ENCODE results near the gene AQP6. TPM values are rescaled to one million over a fixed set of nuclear protein-coding genes. Genes with fewer than 3 reads are reported as not detected.

Gene AQP6
- total RNA-seq, 1 experiment from 2014 or later: 0.09 TPM

DNA sequence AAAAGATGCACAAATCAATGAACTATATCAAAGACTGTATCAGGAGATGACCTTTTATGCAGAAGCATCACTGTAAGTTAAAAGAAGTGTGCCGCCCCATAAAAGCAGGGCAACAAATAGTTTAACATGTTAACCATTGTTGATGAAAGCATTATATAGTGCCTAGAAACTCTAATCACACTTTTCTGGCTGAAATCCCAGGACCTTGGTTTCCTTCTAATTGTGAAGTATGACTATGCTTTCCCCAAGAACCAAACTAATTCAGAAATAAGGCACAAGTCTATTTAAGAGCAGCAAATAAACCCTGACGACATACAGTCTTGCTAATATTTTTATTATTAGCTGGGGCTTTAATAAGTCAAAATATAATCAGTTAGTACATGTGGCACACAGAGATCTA, 30.8 kb downstream of the AQP6 start:
- TF ChIP-seq SMAD4 (CRISPR knock-in tag; IDR thresholded peaks at IDR 0.05): no peak
- no peak for TF ChIP-seq SMAD3 (CRISPR knock-in tag; IDR thresholded peaks at IDR 0.05; ENCODE audit: borderline replicate concordance)
- TF ChIP-seq PRRX2 (CRISPR knock-in tag; IDR thresholded peaks at IDR 0.05): no peak
- no peak for TF ChIP-seq ZNF396 (CRISPR knock-in tag; IDR thresholded peaks at IDR 0.05; ENCODE audit: borderline replicate concordance)
- TF ChIP-seq ETV6 (CRISPR knock-in tag; IDR thresholded peaks at IDR 0.05): no peak
- POLR2A ChIA-PET: no interaction called here
- Mint-ChIP-seq H3K4me3 (no peak overlapping the region), H3K36me3 (peaks cover 67% of the 10 kb centered on the region), H3K4me1 (no peaks in the 10 kb centered on the region), H3K27me3 (ENCODE audit: low read depth) (no peaks in the 10 kb centered on the region), H3K9me3 (no peaks in the 10 kb centered on the region), H3K27ac (no peak overlapping the region)
- DNase-seq (ENCODE audit: low spot score): no peak
- CTCF ChIA-PET: interaction anchor here (0.8 to 1.8 kb wide), 3 partner anchors 15 to 53 kb away, joined by 4 to 6 read pairs (median 4); no protein-coding TSS in a partner anchor
- no peak for ATAC-seq

- no peak for DNase-seq (ENCODE audit: low spot score)
- no peaks in the 10 kb centered on the region for H3K27me3 Mint-ChIP-seq (ENCODE audit: low read depth)
- no peak overlapping the region for H3K4me3 Mint-ChIP-seq
- no peaks in the 10 kb centered on the region for H3K4me1 Mint-ChIP-seq
- CTCF ChIA-PET: interaction anchor here (0.7 to 1.8 kb wide), 2 partner anchors 37 to 51 kb away, joined by 3 to 6 read pairs; no protein-coding TSS in a partner anchor
- no peak for ATAC-seq
- peaks cover 60% of the 10 kb centered on the region for H3K36me3 Mint-ChIP-seq
- no peak overlapping the region for H3K27ac Mint-ChIP-seq
- no peaks in the 10 kb centered on the region for H3K9me3 Mint-ChIP-seq
- POLR2A ChIA-PET: no interaction called here
- TF ChIP-seq, protein P1, sequence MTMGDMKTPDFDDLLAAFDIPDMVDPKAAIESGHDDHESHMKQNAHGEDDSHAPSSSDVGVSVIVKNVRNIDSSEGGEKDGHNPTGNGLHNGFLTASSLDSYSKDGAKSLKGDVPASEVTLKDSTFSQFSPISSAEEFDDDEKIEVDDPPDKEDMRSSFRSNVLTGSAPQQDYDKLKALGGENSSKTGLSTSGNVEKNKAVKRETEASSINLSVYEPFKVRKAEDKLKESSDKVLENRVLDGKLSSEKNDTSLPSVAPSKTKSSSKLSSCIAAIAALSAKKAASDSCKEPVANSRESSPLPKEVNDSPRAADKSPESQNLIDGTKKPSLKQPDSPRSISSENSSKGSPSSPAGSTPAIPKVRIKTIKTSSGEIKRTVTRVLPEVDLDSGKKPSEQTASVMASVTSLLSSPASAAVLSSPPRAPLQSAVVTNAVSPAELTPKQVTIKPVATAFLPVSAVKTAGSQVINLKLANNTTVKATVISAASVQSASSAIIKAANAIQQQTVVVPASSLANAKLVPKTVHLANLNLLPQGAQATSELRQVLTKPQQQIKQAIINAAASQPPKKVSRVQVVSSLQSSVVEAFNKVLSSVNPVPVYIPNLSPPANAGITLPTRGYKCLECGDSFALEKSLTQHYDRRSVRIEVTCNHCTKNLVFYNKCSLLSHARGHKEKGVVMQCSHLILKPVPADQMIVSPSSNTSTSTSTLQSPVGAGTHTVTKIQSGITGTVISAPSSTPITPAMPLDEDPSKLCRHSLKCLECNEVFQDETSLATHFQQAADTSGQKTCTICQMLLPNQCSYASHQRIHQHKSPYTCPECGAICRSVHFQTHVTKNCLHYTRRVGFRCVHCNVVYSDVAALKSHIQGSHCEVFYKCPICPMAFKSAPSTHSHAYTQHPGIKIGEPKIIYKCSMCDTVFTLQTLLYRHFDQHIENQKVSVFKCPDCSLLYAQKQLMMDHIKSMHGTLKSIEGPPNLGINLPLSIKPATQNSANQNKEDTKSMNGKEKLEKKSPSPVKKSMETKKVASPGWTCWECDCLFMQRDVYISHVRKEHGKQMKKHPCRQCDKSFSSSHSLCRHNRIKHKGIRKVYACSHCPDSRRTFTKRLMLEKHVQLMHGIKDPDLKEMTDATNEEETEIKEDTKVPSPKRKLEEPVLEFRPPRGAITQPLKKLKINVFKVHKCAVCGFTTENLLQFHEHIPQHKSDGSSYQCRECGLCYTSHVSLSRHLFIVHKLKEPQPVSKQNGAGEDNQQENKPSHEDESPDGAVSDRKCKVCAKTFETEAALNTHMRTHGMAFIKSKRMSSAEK (CRISPR knock-in tag; IDR thresholded peaks at IDR 0.05; ENCODE audit: borderline replicate concordance): no peak
- TF ChIP-seq USF2 (CRISPR knock-in tag; IDR thresholded peaks at IDR 0.05) (no peak), ZNF281 (CRISPR knock-in tag; IDR thresholded peaks at IDR 0.05) (no peak), PRDM15 (CRISPR knock-in tag; IDR thresholded peaks at IDR 0.05) (no peak), ATF6 (CRISPR knock-in tag; IDR thresholded peaks at IDR 0.05) (no peak), ETV6 (CRISPR knock-in tag; IDR thresholded peaks at IDR 0.05) (no peak), ZMAT4 (CRISPR knock-in tag; IDR thresholded peaks at IDR 0.05) (no peak)
- TF ChIP-seq, protein P2, sequence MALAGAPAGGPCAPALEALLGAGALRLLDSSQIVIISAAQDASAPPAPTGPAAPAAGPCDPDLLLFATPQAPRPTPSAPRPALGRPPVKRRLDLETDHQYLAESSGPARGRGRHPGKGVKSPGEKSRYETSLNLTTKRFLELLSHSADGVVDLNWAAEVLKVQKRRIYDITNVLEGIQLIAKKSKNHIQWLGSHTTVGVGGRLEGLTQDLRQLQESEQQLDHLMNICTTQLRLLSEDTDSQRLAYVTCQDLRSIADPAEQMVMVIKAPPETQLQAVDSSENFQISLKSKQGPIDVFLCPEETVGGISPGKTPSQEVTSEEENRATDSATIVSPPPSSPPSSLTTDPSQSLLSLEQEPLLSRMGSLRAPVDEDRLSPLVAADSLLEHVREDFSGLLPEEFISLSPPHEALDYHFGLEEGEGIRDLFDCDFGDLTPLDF (CRISPR knock-in tag; IDR thresholded peaks at IDR 0.05): no peak
- TF ChIP-seq, protein P3, sequence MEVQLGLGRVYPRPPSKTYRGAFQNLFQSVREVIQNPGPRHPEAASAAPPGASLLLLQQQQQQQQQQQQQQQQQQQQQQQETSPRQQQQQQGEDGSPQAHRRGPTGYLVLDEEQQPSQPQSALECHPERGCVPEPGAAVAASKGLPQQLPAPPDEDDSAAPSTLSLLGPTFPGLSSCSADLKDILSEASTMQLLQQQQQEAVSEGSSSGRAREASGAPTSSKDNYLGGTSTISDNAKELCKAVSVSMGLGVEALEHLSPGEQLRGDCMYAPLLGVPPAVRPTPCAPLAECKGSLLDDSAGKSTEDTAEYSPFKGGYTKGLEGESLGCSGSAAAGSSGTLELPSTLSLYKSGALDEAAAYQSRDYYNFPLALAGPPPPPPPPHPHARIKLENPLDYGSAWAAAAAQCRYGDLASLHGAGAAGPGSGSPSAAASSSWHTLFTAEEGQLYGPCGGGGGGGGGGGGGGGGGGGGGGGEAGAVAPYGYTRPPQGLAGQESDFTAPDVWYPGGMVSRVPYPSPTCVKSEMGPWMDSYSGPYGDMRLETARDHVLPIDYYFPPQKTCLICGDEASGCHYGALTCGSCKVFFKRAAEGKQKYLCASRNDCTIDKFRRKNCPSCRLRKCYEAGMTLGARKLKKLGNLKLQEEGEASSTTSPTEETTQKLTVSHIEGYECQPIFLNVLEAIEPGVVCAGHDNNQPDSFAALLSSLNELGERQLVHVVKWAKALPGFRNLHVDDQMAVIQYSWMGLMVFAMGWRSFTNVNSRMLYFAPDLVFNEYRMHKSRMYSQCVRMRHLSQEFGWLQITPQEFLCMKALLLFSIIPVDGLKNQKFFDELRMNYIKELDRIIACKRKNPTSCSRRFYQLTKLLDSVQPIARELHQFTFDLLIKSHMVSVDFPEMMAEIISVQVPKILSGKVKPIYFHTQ (CRISPR knock-in tag; IDR thresholded peaks at IDR 0.05): no peak
- TF ChIP-seq, protein P4, sequence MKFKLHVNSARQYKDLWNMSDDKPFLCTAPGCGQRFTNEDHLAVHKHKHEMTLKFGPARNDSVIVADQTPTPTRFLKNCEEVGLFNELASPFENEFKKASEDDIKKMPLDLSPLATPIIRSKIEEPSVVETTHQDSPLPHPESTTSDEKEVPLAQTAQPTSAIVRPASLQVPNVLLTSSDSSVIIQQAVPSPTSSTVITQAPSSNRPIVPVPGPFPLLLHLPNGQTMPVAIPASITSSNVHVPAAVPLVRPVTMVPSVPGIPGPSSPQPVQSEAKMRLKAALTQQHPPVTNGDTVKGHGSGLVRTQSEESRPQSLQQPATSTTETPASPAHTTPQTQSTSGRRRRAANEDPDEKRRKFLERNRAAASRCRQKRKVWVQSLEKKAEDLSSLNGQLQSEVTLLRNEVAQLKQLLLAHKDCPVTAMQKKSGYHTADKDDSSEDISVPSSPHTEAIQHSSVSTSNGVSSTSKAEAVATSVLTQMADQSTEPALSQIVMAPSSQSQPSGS (CRISPR knock-in tag; IDR thresholded peaks at IDR 0.05; ENCODE audit: borderline replicate concordance, low read depth): no peak
Measured at GRCh38 chr12:50004696-50005095, 31.9 kb downstream of the AQP6 start.

Measured in WTC11 (cell line).